Measurements from ENCODE around the gene C2orf76.

Gene C2orf76

DNA sequence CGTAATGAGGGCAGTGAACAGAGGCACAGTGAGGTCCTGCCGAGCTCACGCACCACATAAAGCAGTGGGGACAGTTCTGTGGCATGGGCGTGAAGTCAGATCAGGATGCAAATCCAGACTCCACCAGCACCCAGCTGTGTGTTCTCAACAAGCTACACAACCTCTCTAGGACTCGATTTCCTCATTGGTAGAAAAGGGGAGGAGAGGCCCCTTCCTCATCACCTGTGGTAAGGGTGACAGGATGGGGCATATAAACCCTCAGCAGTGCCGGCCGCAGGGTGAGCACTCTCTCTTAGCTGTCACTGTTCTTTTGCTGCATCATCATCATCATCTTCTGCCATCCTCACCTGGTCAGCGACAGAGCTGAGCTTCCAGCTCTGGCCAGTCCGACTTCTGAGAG lies 54.8 kb downstream of the C2orf76 start:
- no peaks in the 10 kb centered on the region for H3K9me3 ChIP-seq
- no peaks in the 10 kb centered on the region for H3K4me1 ChIP-seq
- no peak overlapping the region for H3K4me3 ChIP-seq (ENCODE audit: low read depth, low read length)
- H3K36me3 ChIP-seq, result no peaks in the 10 kb centered on the region
- no peaks in the 10 kb centered on the region for H3K27me3 ChIP-seq
- DNase-seq, result no peak
- TF ChIP-seq, protein P1, sequence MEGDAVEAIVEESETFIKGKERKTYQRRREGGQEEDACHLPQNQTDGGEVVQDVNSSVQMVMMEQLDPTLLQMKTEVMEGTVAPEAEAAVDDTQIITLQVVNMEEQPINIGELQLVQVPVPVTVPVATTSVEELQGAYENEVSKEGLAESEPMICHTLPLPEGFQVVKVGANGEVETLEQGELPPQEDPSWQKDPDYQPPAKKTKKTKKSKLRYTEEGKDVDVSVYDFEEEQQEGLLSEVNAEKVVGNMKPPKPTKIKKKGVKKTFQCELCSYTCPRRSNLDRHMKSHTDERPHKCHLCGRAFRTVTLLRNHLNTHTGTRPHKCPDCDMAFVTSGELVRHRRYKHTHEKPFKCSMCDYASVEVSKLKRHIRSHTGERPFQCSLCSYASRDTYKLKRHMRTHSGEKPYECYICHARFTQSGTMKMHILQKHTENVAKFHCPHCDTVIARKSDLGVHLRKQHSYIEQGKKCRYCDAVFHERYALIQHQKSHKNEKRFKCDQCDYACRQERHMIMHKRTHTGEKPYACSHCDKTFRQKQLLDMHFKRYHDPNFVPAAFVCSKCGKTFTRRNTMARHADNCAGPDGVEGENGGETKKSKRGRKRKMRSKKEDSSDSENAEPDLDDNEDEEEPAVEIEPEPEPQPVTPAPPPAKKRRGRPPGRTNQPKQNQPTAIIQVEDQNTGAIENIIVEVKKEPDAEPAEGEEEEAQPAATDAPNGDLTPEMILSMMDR (IDR thresholded peaks at IDR 0.05; ENCODE audit: low read depth, low read length), result no peak

DNA sequence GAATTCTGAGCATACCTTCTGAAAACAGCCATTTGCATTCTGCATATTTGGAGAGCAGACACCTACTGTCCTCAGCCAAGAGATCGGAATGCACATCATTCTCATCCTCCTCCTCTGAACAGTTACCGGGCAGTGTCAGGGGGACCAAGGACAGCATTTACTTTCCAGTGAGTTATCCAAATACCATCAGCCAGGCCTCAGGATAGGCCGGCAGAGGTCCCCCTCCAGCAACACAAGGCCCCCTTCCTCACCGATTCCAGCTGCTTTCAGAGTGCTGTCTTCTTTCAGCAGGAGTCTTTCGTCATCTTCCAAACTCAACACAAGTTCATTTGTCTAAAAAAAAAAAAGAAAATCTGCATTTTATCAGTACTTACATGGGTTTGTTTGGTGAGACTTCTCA lies 55.3 kb downstream of the C2orf76 start:
- Histone ChIP-seq H3K4me3 (ENCODE audit: low read depth, low read length) (no peak overlapping the region), H3K27me3 (no peaks in the 10 kb centered on the region), H3K4me1 (no peaks in the 10 kb centered on the region), H3K9me3 (no peaks in the 10 kb centered on the region), H3K36me3 (no peaks in the 10 kb centered on the region)
- DNase-seq, result no peak
- TF ChIP-seq, protein P1 (IDR thresholded peaks at IDR 0.05; ENCODE audit: low read depth, low read length), result no peak

DNA sequence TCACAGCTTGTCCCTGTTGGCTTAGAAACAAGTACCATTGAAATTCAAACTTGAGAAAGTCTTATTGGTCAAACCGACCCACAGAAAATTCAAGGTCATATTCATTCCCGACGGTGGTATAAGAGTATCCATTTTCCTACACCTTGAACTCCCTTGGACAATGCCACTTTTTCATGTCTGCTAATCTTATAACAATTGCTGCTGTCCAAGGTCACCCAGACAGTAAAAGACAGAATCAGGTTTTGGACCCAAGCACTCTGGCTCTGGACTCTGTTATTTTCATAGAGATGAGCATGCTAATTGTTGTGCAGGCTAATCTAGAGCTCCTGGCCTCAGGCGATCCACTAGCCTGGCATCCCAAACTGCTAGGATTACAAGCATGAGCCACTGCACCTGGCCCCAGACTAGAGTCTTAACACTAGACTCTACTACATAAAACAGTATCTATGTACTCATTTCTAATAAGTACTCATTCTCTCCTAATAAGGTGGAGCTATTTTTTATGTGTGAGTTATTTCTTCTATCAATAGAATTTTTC lies 57.8 kb downstream of the C2orf76 start:
- no peak overlapping the region for H3K4me3 ChIP-seq (ENCODE audit: low read depth, low read length)
- no peaks in the 10 kb centered on the region for H3K9me3 ChIP-seq
- TF ChIP-seq, protein P1 (IDR thresholded peaks at IDR 0.05; ENCODE audit: low read depth, low read length), result no peak
- H3K36me3 ChIP-seq, result no peaks in the 10 kb centered on the region
- H3K27me3 ChIP-seq, result no peaks in the 10 kb centered on the region
- no peaks in the 10 kb centered on the region for H3K4me1 ChIP-seq
- no peak for DNase-seq

DNA sequence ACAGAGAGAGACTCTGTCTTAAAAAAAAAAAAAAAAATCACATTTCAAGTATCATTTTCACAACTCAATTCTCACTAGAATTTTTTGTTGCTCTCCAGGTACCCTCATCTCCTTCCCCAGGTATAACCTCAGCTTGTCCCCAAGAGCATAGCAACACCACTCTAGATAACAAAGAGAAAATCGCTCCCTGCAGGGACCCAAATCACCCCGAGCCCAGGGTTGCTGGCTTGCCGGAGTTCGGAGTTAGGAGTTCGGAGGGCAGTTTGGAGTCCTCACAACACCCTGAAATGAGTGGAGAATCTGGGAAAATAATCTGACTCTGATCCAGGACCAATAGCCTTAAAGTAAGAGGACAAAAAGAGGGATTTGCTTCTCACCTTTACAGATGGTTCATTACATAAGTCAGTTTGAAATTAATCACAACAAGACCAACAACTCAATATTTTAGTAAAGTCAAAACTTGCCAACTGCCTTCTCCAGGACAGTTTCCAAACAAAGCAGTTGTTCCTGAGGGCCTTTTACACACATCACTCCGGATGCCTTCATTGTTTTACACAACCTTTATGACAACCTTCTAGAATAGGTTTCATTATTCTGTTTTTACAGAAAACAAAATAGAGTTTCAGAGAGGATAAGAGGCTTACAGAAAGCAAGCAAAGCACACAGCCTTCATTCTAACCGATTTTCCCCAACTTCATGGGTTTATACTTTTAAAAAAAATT lies 59.1 kb downstream of the C2orf76 start:
- H3K9me3 ChIP-seq, result no peaks in the 10 kb centered on the region
- no peaks in the 10 kb centered on the region for H3K4me1 ChIP-seq
- H3K36me3 ChIP-seq, result no peaks in the 10 kb centered on the region
- no peak overlapping the region for H3K4me3 ChIP-seq (ENCODE audit: low read depth, low read length)
- H3K27me3 ChIP-seq, result no peaks in the 10 kb centered on the region
- DNase-seq, result no peak
- TF ChIP-seq, protein P1 (IDR thresholded peaks at IDR 0.05; ENCODE audit: low read depth, low read length), result no peak

DNA sequence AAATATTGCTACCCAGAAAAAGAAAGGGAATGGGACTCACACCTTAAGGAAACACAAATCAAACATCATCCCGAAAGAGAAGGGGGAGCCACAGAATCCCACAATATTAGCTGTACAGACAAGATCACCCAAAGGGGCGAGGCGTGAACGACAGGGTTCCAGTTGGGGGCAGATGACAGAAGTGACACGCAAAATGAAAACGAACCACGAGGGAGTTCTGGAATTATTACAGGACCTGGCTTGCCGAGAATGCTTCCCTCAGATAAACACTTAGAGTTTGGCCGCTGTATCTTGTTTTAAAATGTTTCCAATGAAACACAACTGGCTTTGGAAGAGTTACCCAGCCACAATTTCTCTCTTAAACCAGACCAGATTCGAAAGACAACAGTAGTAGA lies 60.4 kb downstream of the C2orf76 start:
- Histone ChIP-seq H3K36me3 (no peaks in the 10 kb centered on the region), H3K9me3 (no peaks in the 10 kb centered on the region), H3K27me3 (no peaks in the 10 kb centered on the region), H3K4me3 (ENCODE audit: low read depth, low read length) (no peak overlapping the region), H3K4me1 (no peaks in the 10 kb centered on the region)
- TF ChIP-seq, protein P1 (IDR thresholded peaks at IDR 0.05; ENCODE audit: low read depth, low read length), result no peak
- DNase-seq, result no peak

DNA sequence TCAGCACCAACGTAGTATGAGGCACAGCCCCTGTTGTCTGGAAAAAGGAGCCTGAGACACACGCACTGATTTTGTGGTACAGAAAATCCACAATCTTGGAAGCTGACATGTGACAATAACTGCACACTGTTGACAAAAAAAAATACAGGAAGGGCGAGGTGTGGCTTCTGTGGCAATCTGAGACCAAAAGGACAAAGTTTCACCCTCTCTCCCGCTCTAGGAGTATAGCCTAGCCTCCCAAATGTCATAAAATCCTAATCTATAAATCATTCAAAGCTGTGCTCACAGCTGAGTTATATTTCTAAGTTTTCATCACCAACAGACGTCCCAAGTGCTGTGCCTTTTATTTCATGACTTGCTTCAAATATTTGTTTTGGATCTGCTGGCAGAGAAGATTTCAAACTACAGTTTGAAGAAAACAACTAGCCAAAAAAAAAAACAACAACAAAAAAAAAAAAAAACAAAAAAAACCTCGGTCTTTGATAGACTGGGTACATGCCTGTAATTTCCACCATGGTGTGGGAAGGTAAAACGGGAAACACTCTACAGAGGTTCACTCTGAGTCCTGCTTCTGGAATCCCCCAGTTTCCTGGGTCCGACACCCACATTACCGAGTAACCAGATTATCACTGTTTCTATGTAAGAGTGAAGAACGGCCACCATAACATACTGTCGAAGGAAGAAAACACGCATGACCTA lies 61.0 kb downstream of the C2orf76 start:
- no peaks in the 10 kb centered on the region for H3K36me3 ChIP-seq
- no peak for DNase-seq
- no peaks in the 10 kb centered on the region for H3K9me3 ChIP-seq
- no peaks in the 10 kb centered on the region for H3K27me3 ChIP-seq
- no peaks in the 10 kb centered on the region for H3K4me1 ChIP-seq
- H3K4me3 ChIP-seq (ENCODE audit: low read depth, low read length), result no peak overlapping the region
- TF ChIP-seq, protein P1 (IDR thresholded peaks at IDR 0.05; ENCODE audit: low read depth, low read length), result no peak
